ENCODE results near the gene CFAP65.

DNA sequence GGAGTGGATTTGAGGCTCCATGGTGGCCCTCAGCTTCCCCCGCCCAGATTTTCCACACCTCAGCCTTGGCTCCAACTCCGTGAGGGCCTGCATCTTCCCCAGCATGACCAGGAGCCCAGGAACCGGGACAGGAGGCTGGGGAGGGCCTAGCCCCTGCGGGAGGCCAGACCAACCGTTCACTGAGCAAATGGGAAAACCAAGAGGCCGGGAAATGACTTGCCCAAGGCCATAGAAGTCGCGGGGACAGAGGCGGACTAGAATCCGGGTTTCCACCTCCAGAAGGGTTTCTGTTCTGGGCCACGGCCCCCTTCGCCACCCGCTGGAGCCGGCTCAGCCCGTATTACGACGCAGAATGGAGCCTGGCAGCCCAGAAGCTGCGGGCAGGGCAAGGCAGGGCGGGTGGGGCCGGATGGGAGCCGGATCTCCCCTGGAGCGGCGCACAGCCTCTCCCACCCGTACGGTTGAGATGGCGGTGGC lies 40.2 kb downstream of the CFAP65 start:
- TF ChIP-seq, protein P1, sequence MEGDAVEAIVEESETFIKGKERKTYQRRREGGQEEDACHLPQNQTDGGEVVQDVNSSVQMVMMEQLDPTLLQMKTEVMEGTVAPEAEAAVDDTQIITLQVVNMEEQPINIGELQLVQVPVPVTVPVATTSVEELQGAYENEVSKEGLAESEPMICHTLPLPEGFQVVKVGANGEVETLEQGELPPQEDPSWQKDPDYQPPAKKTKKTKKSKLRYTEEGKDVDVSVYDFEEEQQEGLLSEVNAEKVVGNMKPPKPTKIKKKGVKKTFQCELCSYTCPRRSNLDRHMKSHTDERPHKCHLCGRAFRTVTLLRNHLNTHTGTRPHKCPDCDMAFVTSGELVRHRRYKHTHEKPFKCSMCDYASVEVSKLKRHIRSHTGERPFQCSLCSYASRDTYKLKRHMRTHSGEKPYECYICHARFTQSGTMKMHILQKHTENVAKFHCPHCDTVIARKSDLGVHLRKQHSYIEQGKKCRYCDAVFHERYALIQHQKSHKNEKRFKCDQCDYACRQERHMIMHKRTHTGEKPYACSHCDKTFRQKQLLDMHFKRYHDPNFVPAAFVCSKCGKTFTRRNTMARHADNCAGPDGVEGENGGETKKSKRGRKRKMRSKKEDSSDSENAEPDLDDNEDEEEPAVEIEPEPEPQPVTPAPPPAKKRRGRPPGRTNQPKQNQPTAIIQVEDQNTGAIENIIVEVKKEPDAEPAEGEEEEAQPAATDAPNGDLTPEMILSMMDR (IDR thresholded peaks at IDR 0.05) = no peak
- TF ChIP-seq POLR2A (IDR thresholded peaks at IDR 0.05) = no peak
